Epithelial cell of prostate (primary cell): ENCODE data around the gene APC.

Source experiments
- DNase-seq: peaks from one replicate; pipeline ENCODE4 v3.0.0-alpha.2; 2011; ENCODE audit warnings: low read depth, low spot score
- H3K27ac ChIP-seq: fragments of 450-650 bp; 2 replicates; pipeline ENCODE4 v1.5.1; 2017; ENCODE audit warnings: mild to moderate bottlenecking

Gene APC

GRCh38 chr5:112737463-112738190 is at the start of gene APC:
Gene APC (plus strand): TSS chr5:112737885. CDS start chr5:112754891, 17,006 bp downstream.
- no peak within 1 kb of the TSS for H3K27ac ChIP-seq
- peak; percentile 48 for DNase-seq

- no peak overlapping the region for H3K27ac ChIP-seq
- DNase-seq: no peak
Observed at GRCh38 chr5:112689155-112689909, 48.4 kb upstream of the APC start.

GRCh38 chr5:112690605-112691338 is 46.9 kb upstream of the APC start:
- DNase-seq: no peak
- H3K27ac ChIP-seq: no peak overlapping the region

GRCh38 chr5:112691339-112691680 is 46.4 kb upstream of the APC start:
- DNase-seq: no peak
- H3K27ac ChIP-seq: no peak overlapping the region

GRCh38 chr5:112691758-112692157 is 45.9 kb upstream of the APC start:
- no peak overlapping the region for H3K27ac ChIP-seq
- DNase-seq: no peak

- no peak for DNase-seq
- no peak overlapping the region for H3K27ac ChIP-seq
Observed at GRCh38 chr5:112692472-112692871, 45.2 kb upstream of the APC start.

- H3K27ac ChIP-seq: no peak overlapping the region
- no peak for DNase-seq
Observed at GRCh38 chr5:112693301-112693700, 44.4 kb upstream of the APC start.

GRCh38 chr5:112694853-112695709 is 42.6 kb upstream of the APC start:
- H3K27ac ChIP-seq: no peak overlapping the region
- DNase-seq: no peak

GRCh38 chr5:112696786-112697185 is 40.9 kb upstream of the APC start:
- no peak for DNase-seq
- no peak overlapping the region for H3K27ac ChIP-seq

GRCh38 chr5:112697322-112697721 is 40.4 kb upstream of the APC start:
- H3K27ac ChIP-seq: no peak overlapping the region
- no peak for DNase-seq

GRCh38 chr5:112697833-112698232 is 39.9 kb upstream of the APC start:
- DNase-seq: no peak
- no peak overlapping the region for H3K27ac ChIP-seq

- no peak for DNase-seq
- no peak overlapping the region for H3K27ac ChIP-seq
Observed at GRCh38 chr5:112703866-112704820, 33.5 kb upstream of the APC start.

GRCh38 chr5:112706446-112707016 is 31.2 kb upstream of the APC start:
- DNase-seq: no peak
- no peak overlapping the region for H3K27ac ChIP-seq

GRCh38 chr5:112707187-112708102 is 30.2 kb upstream of the APC start:
- H3K27ac ChIP-seq: peak overlapping the region; percentile 72
- DNase-seq: peak; percentile 81

- peak overlapping the region; percentile 72 for H3K27ac ChIP-seq
- DNase-seq: no peak
Observed at GRCh38 chr5:112708103-112708622, 29.5 kb upstream of the APC start.

GRCh38 chr5:112709416-112709815 is 28.3 kb upstream of the APC start:
- no peak overlapping the region for H3K27ac ChIP-seq
- no peak for DNase-seq

GRCh38 chr5:112710896-112711295 is 26.8 kb upstream of the APC start:
- no peak overlapping the region for H3K27ac ChIP-seq
- no peak for DNase-seq

GRCh38 chr5:112711436-112711835 is 26.2 kb upstream of the APC start:
- no peak overlapping the region for H3K27ac ChIP-seq

More at GRCh38 chr5:112711436-112711835, 26.2 kb upstream of the APC start:
- no peak for DNase-seq
